Stimulated activated CD4-positive, alpha-beta T cell treated with anti-CD3 and anti-CD28 coated beads, Interleukin-12 subunit alpha, Interleukin-12 subunit beta, amount 100 ng/mL, for 24 hours (primary cell): ENCODE data around the gene CNTNAP4.

Experiments used
- DNase-seq, 2 experiments: peaks; one replicate each; pipeline ENCODE4 v3.0.0-alpha.2; 2020; ENCODE audit warnings: low read depth in 2 of 2

The CNTNAP4 gene

GRCh38 chr16:76488065-76488417, 210.8 kb downstream of the CNTNAP4 start:
- no peak for DNase-seq

- no peak for DNase-seq
Measured at GRCh38 chr16:76490036-76490639, 212.9 kb downstream of the CNTNAP4 start.

- DNase-seq, result no peak
Measured at GRCh38 chr16:76500006-76500405, 222.8 kb downstream of the CNTNAP4 start.

GRCh38 chr16:76502063-76502462, 224.9 kb downstream of the CNTNAP4 start:
- no peak for DNase-seq

GRCh38 chr16:76502555-76502954, 225.4 kb downstream of the CNTNAP4 start:
- no peak for DNase-seq

GRCh38 chr16:76503091-76503490, 225.9 kb downstream of the CNTNAP4 start:
- DNase-seq, result no peak

GRCh38 chr16:76511203-76511602, 234.0 kb downstream of the CNTNAP4 start:
- DNase-seq, result no peak

- DNase-seq, result no peak
Measured at GRCh38 chr16:76518781-76519180, 241.6 kb downstream of the CNTNAP4 start.

GRCh38 chr16:76524356-76524755, 247.2 kb downstream of the CNTNAP4 start:
- DNase-seq, result no peak

GRCh38 chr16:76524769-76525168, 247.6 kb downstream of the CNTNAP4 start:
- no peak for DNase-seq

- DNase-seq, result no peak
Measured at GRCh38 chr16:76527244-76527643, 250.0 kb downstream of the CNTNAP4 start.

GRCh38 chr16:76529120-76529519, 251.9 kb downstream of the CNTNAP4 start:
- no peak for DNase-seq

GRCh38 chr16:76531236-76531635, 254.0 kb downstream of the CNTNAP4 start:
- no peak for DNase-seq

GRCh38 chr16:76532188-76532973, 255.2 kb downstream of the CNTNAP4 start:
- no peak for DNase-seq

- DNase-seq, result no peak
Measured at GRCh38 chr16:76539609-76540008, 262.4 kb downstream of the CNTNAP4 start.

- DNase-seq, result no peak
Measured at GRCh38 chr16:76541070-76541469, 263.9 kb downstream of the CNTNAP4 start.

- DNase-seq, result no peak
Measured at GRCh38 chr16:76565542-76565941, 288.3 kb downstream of the CNTNAP4 start.

GRCh38 chr16:76571755-76572154, 294.6 kb downstream of the CNTNAP4 start:
- no peak for DNase-seq

GRCh38 chr16:76573281-76573680, 296.1 kb downstream of the CNTNAP4 start:
- no peak for DNase-seq

- DNase-seq, result no peak
Measured at GRCh38 chr16:76574651-76575050, 297.4 kb downstream of the CNTNAP4 start.

GRCh38 chr16:76576526-76576925, 299.3 kb downstream of the CNTNAP4 start:
- DNase-seq, result no peak

GRCh38 chr16:76577003-76577402, 299.8 kb downstream of the CNTNAP4 start:
- no peak for DNase-seq

- no peak for DNase-seq
Measured at GRCh38 chr16:76579277-76579922, 302.2 kb downstream of the CNTNAP4 start.
